Suprapubic skin (tissue), 4 donors: Measurements from ENCODE around the gene FAM83B. TPM values are rescaled to one million over a fixed set of nuclear protein-coding genes. Genes with fewer than 3 reads are reported as not detected.
"Not testable (repeated sequence)": the region's sequence is repeated elsewhere in the genome, so short reads cannot be mapped to it uniquely, and the experiment has no call there.

Source experiments
- DNase-seq, 2 donors: peaks; one replicate each; pipeline ENCODE4 v3.0.0-alpha.2; 2019; ENCODE audit warnings: low spot score in 2 of 2
- H3K27ac ChIP-seq: fragments of 200-600 bp; sonication (generic); one replicate; pipeline ENCODE4 v1.5.1; 2019
- H3K27me3 ChIP-seq: fragments of 200-600 bp; sonication (generic); one replicate; pipeline ENCODE4 v1.5.1; 2019
- H3K36me3 ChIP-seq: fragments of 200-600 bp; sonication (generic); one replicate; pipeline ENCODE4 v1.5.1; 2019
- H3K4me1 ChIP-seq: fragments of 200-600 bp; sonication (generic); one replicate; pipeline ENCODE4 v1.5.1; 2019
- H3K4me3 ChIP-seq: fragments of 200-600 bp; sonication (generic); one replicate; pipeline ENCODE4 v1.5.1; 2019; ENCODE audit warnings: mild to moderate bottlenecking
- H3K9me3 ChIP-seq: fragments of 200-600 bp; sonication (generic); one replicate; pipeline ENCODE4 v1.5.1; 2019
- CTCF ChIP-seq, 2 donors: fragments of 200-600 bp in 1 of 2; fragments of 450-650 bp in 1 of 2; sonication (generic) in 1 of 2; IDR thresholded peaks; one replicate each; pipeline ENCODE4 v1.5.1; 2016 to 2019; ENCODE audit warnings: antibody characterized with exemption in 2 of 2, mild to moderate bottlenecking in 1 of 2, moderate library complexity in 1 of 2
- EP300 ChIP-seq: sonication (generic); formaldehyde crosslinking; IDR thresholded peaks from one replicate; pipeline ENCODE4 v1.6.1; 2017; ENCODE audit warnings: antibody characterized with exemption
- POLR2A ChIP-seq, 2 donors: fragments of 450-650 bp; IDR thresholded peaks; one replicate each; pipeline ENCODE4 v1.6.1; 2017; ENCODE audit warnings: antibody characterized with exemption in 2 of 2, mild to moderate bottlenecking in 2 of 2, moderate library complexity in 2 of 2
- POLR2AphosphoS5 ChIP-seq, 3 donors: sonication (generic); formaldehyde crosslinking; IDR thresholded peaks; one replicate each; pipeline ENCODE4 v1.6.1; 2017; ENCODE audit warnings: antibody characterized with exemption in 3 of 3
- WGBS: methylation state at CpG from one replicate; pipeline ENCODE4 v1.1.5; 2018; 5-methylcytosine and 5-hydroxymethylcytosine counted together
- total RNA-seq, 4 donors: library from RNA; depleted of rRNA; stranded (reverse); fragments of >200 nt; gene quantifications; one replicate each; pipeline ENCODE4 v1.1.0, GENCODE V29; 2016

FAM83B gene
- total RNA-seq, 4 donors from 2014 or later: 100 to 153 (median 125) TPM

GRCh38 chr6:54877713-54878317 is 31.2 kb downstream of the FAM83B start:
- DNase-seq: no peak
- no peak overlapping the region for H3K4me3 ChIP-seq
- no peaks in the 10 kb centered on the region for H3K36me3 ChIP-seq
- 89% methylated on average over 5 of the region's 5 CpGs for WGBS
- H3K27me3 ChIP-seq: no peaks in the 10 kb centered on the region
- no peak overlapping the region for H3K27ac ChIP-seq
- H3K9me3 ChIP-seq: no peaks in the 10 kb centered on the region
- no peak for TF ChIP-seq CTCF (IDR thresholded peaks at IDR 0.05)
- no peak for TF ChIP-seq POLR2A (IDR thresholded peaks at IDR 0.05)
- no peak for TF ChIP-seq EP300
- TF ChIP-seq POLR2AphosphoS5 (IDR thresholded peaks at IDR 0.05): no peak
- peaks cover 15% of the 10 kb centered on the region for H3K4me1 ChIP-seq

GRCh38 chr6:54878718-54879117 is 32.1 kb downstream of the FAM83B start:
- H3K9me3 ChIP-seq: no peaks in the 10 kb centered on the region
- TF ChIP-seq EP300: no peak
- no peak for TF ChIP-seq POLR2AphosphoS5 (IDR thresholded peaks at IDR 0.05)
- TF ChIP-seq CTCF (IDR thresholded peaks at IDR 0.05): no peak
- no peak for TF ChIP-seq POLR2A (IDR thresholded peaks at IDR 0.05)
- peaks cover 14% of the 10 kb centered on the region for H3K4me1 ChIP-seq
- no peaks in the 10 kb centered on the region for H3K27me3 ChIP-seq
- H3K4me3 ChIP-seq: no peak overlapping the region
- DNase-seq: no peak
- 80% methylated on average over 2 of the region's 2 CpGs for WGBS
- no peak overlapping the region for H3K27ac ChIP-seq
- no peaks in the 10 kb centered on the region for H3K36me3 ChIP-seq

GRCh38 chr6:54879188-54879985 is 32.8 kb downstream of the FAM83B start:
- TF ChIP-seq POLR2AphosphoS5 (IDR thresholded peaks at IDR 0.05) (no peak), EP300 (no peak), POLR2A (IDR thresholded peaks at IDR 0.05) (no peak), CTCF (IDR thresholded peaks at IDR 0.05) (no peak)
- H3K9me3 ChIP-seq: no peaks in the 10 kb centered on the region
- WGBS: 65% methylated on average over 8 of the region's 8 CpGs
- DNase-seq: no peak
- H3K36me3 ChIP-seq: no peaks in the 10 kb centered on the region
- H3K27me3 ChIP-seq: no peaks in the 10 kb centered on the region
- H3K4me3 ChIP-seq: no peak overlapping the region
- peaks cover 7% of the 10 kb centered on the region for H3K4me1 ChIP-seq
- no peak overlapping the region for H3K27ac ChIP-seq

GRCh38 chr6:54881067-54881730 is 34.6 kb downstream of the FAM83B start:
- H3K27ac ChIP-seq: no peak overlapping the region
- no peaks in the 10 kb centered on the region for H3K27me3 ChIP-seq
- DNase-seq: no peak
- H3K9me3 ChIP-seq: no peaks in the 10 kb centered on the region
- WGBS: 29% methylated on average over 1 of the region's 1 CpG
- no peaks in the 10 kb centered on the region for H3K4me1 ChIP-seq
- no peak overlapping the region for H3K4me3 ChIP-seq
- TF ChIP-seq CTCF (IDR thresholded peaks at IDR 0.05) (no peak), EP300 (no peak), POLR2A (IDR thresholded peaks at IDR 0.05) (no peak), POLR2AphosphoS5 (IDR thresholded peaks at IDR 0.05) (no peak)
- H3K36me3 ChIP-seq: no peaks in the 10 kb centered on the region

- H3K27me3 ChIP-seq, H3K4me3 ChIP-seq, H3K27ac ChIP-seq, H3K4me1 ChIP-seq, H3K9me3 ChIP-seq, H3K36me3 ChIP-seq, DNase-seq: not testable (repeated sequence)
- WGBS: 100% methylated on average over 3 of the region's 3 CpGs
Measured at GRCh38 chr6:54881891-54882290, 35.3 kb downstream of the FAM83B start.
